Measurements from ENCODE around the gene ALCAM.

The ALCAM gene

DNA sequence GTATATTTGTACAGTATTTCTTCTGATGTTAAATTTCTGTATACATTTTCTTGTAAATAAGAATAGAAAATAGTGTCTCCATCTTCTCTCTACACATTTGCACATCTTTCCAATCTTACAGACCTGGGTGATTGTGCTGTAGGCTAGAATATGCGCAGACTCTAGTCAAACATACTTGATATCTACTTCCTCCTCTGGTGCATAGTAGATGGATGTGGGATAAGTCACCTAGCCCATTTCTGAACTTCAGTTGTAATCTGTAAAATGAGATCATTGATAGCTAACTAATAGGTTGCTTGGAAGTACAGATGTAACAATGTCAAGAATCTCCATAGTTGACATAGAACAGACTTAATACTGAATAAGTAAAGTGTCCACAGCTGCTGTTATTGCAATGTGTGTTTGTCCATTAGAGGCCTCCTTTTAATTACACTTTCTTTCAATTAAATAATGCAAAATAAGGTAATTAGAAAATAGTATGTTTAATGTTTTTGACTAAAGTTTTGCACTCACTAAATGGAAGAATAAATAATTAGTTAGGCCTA is 46.7 kb downstream of the ALCAM start:
- TF ChIP-seq, protein P1, sequence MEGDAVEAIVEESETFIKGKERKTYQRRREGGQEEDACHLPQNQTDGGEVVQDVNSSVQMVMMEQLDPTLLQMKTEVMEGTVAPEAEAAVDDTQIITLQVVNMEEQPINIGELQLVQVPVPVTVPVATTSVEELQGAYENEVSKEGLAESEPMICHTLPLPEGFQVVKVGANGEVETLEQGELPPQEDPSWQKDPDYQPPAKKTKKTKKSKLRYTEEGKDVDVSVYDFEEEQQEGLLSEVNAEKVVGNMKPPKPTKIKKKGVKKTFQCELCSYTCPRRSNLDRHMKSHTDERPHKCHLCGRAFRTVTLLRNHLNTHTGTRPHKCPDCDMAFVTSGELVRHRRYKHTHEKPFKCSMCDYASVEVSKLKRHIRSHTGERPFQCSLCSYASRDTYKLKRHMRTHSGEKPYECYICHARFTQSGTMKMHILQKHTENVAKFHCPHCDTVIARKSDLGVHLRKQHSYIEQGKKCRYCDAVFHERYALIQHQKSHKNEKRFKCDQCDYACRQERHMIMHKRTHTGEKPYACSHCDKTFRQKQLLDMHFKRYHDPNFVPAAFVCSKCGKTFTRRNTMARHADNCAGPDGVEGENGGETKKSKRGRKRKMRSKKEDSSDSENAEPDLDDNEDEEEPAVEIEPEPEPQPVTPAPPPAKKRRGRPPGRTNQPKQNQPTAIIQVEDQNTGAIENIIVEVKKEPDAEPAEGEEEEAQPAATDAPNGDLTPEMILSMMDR (IDR thresholded peaks at IDR 0.05) = no peak
- no peak overlapping the region for H3K27ac ChIP-seq
- H3K4me3 ChIP-seq = no peak overlapping the region
- no peak for DNase-seq (ENCODE audit: low spot score)

DNA sequence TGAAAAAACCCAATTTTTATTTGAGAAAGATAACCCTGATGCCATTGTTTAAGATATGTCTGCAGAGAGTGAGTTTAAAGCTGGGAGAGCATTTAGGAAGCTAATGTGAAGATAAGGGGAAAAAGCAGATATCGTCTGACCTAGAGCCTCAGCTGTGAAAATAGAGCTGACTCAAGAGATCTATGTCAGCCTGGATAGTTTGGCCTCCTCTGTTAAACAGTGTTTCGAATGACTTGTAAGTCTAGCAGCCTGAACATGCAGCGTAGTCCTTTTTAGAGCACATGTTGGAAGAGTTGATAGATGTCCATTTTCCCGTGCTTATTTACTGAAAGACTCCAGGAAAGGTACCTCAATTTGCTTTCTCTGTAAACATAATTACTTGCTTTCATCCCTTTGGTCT is 48.1 kb downstream of the ALCAM start:
- no peak for DNase-seq (ENCODE audit: low spot score)
- TF ChIP-seq, protein P1 (IDR thresholded peaks at IDR 0.05) = no peak
- Histone ChIP-seq H3K27ac (no peak overlapping the region), H3K4me3 (no peak overlapping the region)

DNA sequence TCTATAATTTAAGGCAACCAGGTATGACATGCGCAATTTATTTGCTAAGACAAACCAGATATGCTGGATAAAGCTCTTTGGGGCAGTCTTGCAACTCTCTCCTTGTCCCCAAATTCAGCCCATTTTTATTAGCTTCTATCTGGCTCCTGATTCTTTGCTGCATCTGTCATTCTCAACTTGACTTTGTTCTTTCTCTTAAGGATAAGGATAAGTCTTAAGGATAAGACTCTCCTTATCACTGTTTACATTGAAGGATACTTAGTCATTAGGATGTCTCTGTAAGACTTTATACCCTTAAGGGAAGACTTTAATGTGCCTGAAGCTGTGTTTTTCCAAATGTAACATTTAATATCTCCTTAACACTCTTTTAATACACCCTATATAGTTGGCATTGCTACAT is 49.2 kb downstream of the ALCAM start:
- DNase-seq (ENCODE audit: low spot score) = no peak
- no peak overlapping the region for H3K4me3 ChIP-seq
- no peak overlapping the region for H3K27ac ChIP-seq
- TF ChIP-seq, protein P1 (IDR thresholded peaks at IDR 0.05) = no peak

DNA sequence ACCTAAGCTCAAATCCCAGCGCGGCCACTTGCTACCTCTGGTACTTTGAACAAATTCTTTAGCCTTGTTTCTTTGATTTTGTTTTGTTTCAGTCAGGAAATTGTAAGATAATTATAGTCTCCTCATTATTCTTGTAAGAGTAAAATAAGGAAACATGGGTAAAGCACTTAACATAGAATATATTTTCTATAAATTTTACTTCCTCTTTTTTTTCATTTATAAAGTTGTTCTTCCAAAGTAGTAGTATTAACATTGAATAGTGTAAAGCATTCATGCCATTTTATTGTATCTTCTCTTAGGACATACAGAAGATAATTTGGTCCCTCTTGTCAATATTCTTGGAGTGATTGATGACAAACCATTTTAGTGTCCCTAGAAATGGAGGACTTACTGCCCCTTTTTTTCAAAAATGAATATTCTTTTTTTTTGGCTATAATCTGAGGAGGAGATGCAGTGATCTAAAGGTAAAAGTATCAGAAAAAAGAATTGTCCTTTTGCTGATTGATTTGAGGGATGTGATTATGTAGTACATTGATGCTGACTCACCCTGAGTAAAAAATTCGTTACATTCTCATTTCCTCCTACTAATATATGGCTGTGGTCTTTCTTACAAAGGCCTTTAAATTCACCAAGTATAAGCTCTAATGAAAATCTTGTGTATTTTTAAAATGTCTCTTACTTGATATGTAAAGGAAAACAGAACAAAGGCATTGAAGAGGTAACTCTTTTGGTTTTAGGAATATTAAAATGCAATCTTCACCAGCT is 51.0 kb downstream of the ALCAM start:
- no peak overlapping the region for H3K4me3 ChIP-seq
- TF ChIP-seq, protein P1 (IDR thresholded peaks at IDR 0.05) = no peak
- DNase-seq (ENCODE audit: low spot score) = no peak
- no peak overlapping the region for H3K27ac ChIP-seq

DNA sequence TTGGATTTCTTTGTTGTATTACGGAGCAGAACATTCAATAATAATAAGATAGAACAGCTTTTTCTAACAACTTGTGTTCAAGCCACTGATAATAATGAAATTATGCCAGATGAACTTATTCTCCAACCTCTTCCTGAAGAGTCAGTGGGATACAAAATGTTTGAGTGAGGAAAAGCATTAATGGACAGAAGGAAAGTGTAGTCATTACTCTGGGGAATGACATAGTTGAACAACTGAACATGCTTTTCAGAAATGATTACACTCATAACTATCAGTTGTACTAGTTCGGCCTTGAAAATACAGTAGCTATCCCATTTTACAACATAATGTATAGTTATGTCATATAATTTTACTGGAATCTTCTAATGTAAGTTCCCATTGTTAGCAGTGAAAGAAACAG is 55.9 kb downstream of the ALCAM start:
- Histone ChIP-seq H3K4me3 (no peak overlapping the region), H3K27ac (no peak overlapping the region)
- TF ChIP-seq, protein P1 (IDR thresholded peaks at IDR 0.05) = no peak
- no peak for DNase-seq (ENCODE audit: low spot score)

DNA sequence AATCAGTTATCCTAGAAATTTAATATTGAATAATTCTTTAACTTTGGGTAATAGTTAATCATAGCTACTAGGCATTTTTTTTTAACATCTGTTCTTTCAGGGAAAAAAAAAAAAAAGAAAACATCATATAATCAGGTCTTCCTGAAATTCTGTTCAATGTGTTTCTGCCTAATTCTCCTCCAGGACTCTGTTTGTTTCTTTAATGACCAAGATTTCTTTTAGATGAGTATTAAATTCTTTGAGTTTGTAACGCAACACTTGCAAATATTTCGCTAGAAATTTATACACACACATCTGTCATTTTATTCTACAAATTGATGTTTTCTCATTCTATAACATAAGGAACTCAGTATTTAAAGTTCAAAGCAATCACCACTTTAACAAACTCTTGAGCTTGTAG is 56.7 kb downstream of the ALCAM start:
- no peak overlapping the region for H3K27ac ChIP-seq
- TF ChIP-seq, protein P1 (IDR thresholded peaks at IDR 0.05) = no peak
- DNase-seq (ENCODE audit: low spot score) = no peak
- H3K4me3 ChIP-seq = no peak overlapping the region

Data from coronary artery (tissue), 2 donors.